DOHH2 (cell line): ENCODE measurements around the gene SYNCRIP.
"Not testable (repeated sequence)": the region's sequence is repeated elsewhere in the genome, so short reads cannot be mapped to it uniquely, and the experiment has no call there.

Experiments
- H3F3A ChIP-seq: fragments of 200-600 bp; sonication (generic), shearing (Covaris generic); 2 replicates; pipeline ENCODE4 v1.6.0; 2016; ENCODE audit warnings: antibody characterized with exemption, mild to moderate bottlenecking; ENCODE audit not compliant: control insufficient read depth, insufficient read depth
- H3K27ac ChIP-seq: fragments of 200-600 bp; sonication (generic); 2 replicates; pipeline ENCODE4 v1.5.1; 2014; ENCODE audit warnings: low read depth, mild to moderate bottlenecking, low read length, moderate library complexity
- H3K27me3 ChIP-seq: fragments of 200-600 bp; sonication (generic); 2 replicates; pipeline ENCODE4 v1.6.1; 2014; ENCODE audit warnings: mild to moderate bottlenecking, low read length, mixed read lengths; ENCODE audit not compliant: control insufficient read depth
- H3K36me3 ChIP-seq: fragments of 200-600 bp; sonication (generic); 2 replicates; pipeline ENCODE4 v1.6.1; 2014; ENCODE audit warnings: mild to moderate bottlenecking, low read length, moderate library complexity, mixed read lengths; ENCODE audit not compliant: control insufficient read depth
- H3K4me1 ChIP-seq: fragments of 200-600 bp; sonication (generic); 2 replicates; pipeline ENCODE4 v1.6.1; 2014; ENCODE audit warnings: mild to moderate bottlenecking, low read length, mixed read lengths; ENCODE audit not compliant: control insufficient read depth
- H3K4me2 ChIP-seq: fragments of 200-600 bp; sonication (generic); 2 replicates; pipeline ENCODE4 v1.6.0; 2014; ENCODE audit warnings: mild to moderate bottlenecking, low read length, moderate library complexity
- H3K4me3 ChIP-seq: fragments of 200-600 bp; sonication (generic); 2 replicates; pipeline ENCODE4 v1.5.1; 2014; ENCODE audit warnings: mild to moderate bottlenecking, low read length, mixed read lengths
- H3K79me2 ChIP-seq: fragments of 200-600 bp; sonication (generic); 2 replicates; pipeline ENCODE4 v1.6.1; 2014; ENCODE audit warnings: mild to moderate bottlenecking, low read length, mixed read lengths; ENCODE audit not compliant: control insufficient read depth
- H3K9me2 ChIP-seq: fragments of 200-600 bp; sonication (generic); replicated peaks from 2 replicates; pipeline ENCODE4 v1.6.1; 2014; ENCODE audit warnings: mild to moderate bottlenecking, low read length, mixed read lengths; ENCODE audit not compliant: control insufficient read depth
- H3K9me3 ChIP-seq: fragments of 200-600 bp; sonication (generic); 2 replicates; pipeline ENCODE4 v1.6.1; 2014; ENCODE audit warnings: antibody characterized with exemption, low read length, mixed read lengths; ENCODE audit not compliant: control insufficient read depth, insufficient read depth
- H4K20me1 ChIP-seq: fragments of 200-600 bp; sonication (generic); 2 replicates; pipeline ENCODE4 v1.6.0; 2014; ENCODE audit warnings: low read depth, mild to moderate bottlenecking, antibody characterized with exemption, low read length, moderate library complexity; ENCODE audit not compliant: control insufficient read depth, insufficient read depth
- EZH2phosphoT487 ChIP-seq: fragments of 200-600 bp; sonication (generic); IDR thresholded peaks from 2 replicates; pipeline ENCODE4 v1.6.1; 2017; ENCODE audit warnings: borderline replicate concordance, mild to moderate bottlenecking, antibody characterized with exemption, low read length, moderate library complexity, mixed read lengths
- TF ChIP-seq, protein P1 (sequence below): fragments of 200-600 bp; sonication (generic); IDR thresholded peaks from one replicate; pipeline ENCODE4 v1.5.1; 2014; ENCODE audit warnings: antibody characterized with exemption, mild to moderate bottlenecking, low read depth, low read length; ENCODE audit not compliant: poor library complexity, severe bottlenecking

SYNCRIP gene

DNA sequence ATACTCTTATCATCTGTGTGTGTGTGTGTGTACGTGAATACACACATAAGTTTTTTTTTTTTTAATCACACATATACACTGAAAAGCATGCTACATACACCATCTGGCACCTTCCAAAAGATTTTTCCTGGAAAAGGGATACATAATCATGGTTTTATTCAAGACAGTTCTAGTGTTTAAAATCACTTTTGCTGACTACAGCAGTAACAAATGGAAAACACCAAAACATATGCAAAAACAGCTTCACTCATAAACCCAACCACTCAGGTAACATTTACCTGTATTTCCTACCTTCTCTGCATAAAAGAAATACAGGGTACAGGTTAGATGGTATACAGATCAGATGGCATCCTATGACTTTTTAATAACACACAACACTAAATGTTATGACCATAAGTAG lies 51.5 kb downstream of the SYNCRIP start:
- H3K4me2 ChIP-seq: no peak overlapping the region
- H3K9me2 ChIP-seq: no peaks in the 10 kb centered on the region
- H3K79me2 ChIP-seq: peaks cover 64% of the 10 kb centered on the region
- no peak overlapping the region for H3K27ac ChIP-seq
- TF ChIP-seq EZH2phosphoT487: no peak
- TF ChIP-seq, protein P1, sequence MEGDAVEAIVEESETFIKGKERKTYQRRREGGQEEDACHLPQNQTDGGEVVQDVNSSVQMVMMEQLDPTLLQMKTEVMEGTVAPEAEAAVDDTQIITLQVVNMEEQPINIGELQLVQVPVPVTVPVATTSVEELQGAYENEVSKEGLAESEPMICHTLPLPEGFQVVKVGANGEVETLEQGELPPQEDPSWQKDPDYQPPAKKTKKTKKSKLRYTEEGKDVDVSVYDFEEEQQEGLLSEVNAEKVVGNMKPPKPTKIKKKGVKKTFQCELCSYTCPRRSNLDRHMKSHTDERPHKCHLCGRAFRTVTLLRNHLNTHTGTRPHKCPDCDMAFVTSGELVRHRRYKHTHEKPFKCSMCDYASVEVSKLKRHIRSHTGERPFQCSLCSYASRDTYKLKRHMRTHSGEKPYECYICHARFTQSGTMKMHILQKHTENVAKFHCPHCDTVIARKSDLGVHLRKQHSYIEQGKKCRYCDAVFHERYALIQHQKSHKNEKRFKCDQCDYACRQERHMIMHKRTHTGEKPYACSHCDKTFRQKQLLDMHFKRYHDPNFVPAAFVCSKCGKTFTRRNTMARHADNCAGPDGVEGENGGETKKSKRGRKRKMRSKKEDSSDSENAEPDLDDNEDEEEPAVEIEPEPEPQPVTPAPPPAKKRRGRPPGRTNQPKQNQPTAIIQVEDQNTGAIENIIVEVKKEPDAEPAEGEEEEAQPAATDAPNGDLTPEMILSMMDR: no peak
- H3K27me3 ChIP-seq: no peaks in the 10 kb centered on the region
- H3K36me3 ChIP-seq: peaks cover 31% of the 10 kb centered on the region
- no peaks in the 10 kb centered on the region for H4K20me1 ChIP-seq
- no peak overlapping the region for H3K4me3 ChIP-seq
- peaks cover 26% of the 10 kb centered on the region for H3K4me1 ChIP-seq
- H3F3A ChIP-seq: peaks cover 17% of the 10 kb centered on the region
- no peaks in the 10 kb centered on the region for H3K9me3 ChIP-seq

DNA sequence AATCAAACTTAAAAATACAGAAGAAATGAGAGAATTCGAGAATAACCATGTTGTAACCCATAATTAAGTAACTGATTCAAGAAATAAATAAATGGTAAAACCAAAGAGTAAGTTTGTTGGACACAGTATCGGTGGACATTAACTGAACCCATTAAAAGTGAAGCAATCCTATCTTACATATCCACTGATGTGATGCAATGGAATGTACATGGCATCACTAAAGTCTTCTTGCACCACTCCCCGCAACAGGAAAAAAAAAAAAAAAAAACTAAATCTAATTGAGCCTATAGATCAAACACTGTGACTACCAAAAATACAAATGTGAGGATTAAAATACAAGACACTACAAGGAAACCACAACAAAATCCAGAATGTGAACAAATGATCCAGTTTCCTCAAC lies 56.9 kb downstream of the SYNCRIP start:
- no peak overlapping the region for H3K4me3 ChIP-seq
- H3K36me3 ChIP-seq: peaks cover 22% of the 10 kb centered on the region
- H3K9me3 ChIP-seq: peaks cover 10% of the 10 kb centered on the region; the same call in 1 of the 2 replicates
- no peaks in the 10 kb centered on the region for H3K27me3 ChIP-seq
- no peak overlapping the region for H3K4me2 ChIP-seq
- no peaks in the 10 kb centered on the region for H3K4me1 ChIP-seq
- peaks cover 94% of the 10 kb centered on the region for H3K79me2 ChIP-seq
- H3K27ac ChIP-seq: no peak overlapping the region
- no peak for TF ChIP-seq EZH2phosphoT487
- TF ChIP-seq, protein P1: no peak
- no peaks in the 10 kb centered on the region for H3K9me2 ChIP-seq
- H4K20me1 ChIP-seq: no peaks in the 10 kb centered on the region
- H3F3A ChIP-seq: no peaks in the 10 kb centered on the region

DNA sequence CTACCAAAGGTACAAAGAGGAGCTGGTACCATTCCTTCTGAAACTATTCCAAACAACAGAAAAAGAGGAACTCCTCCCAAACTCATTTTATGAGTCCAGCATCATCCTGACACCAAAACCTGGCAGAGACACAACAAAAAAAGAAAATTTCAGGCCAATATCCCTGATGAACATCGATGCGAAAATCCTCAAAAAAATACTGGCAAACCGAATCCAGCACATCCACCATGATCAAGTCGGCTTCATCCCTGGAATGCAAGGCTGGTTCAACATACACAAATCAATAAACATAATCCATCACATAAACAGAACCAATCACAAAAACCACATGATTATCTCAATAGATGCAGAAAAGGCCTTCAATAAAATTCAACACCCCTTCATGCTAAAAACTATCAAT lies 59.9 kb downstream of the SYNCRIP start:
- Histone ChIP-seq H3K9me3 (peaks cover 10% of the 10 kb centered on the region; the same call in 1 of the 2 replicates), H3K79me2 (peaks cover 95% of the 10 kb centered on the region), H3K36me3 (peaks cover 14% of the 10 kb centered on the region)
- H3F3A ChIP-seq, H3K4me2 ChIP-seq, H3K27ac ChIP-seq, H3K9me2 ChIP-seq, H3K4me3 ChIP-seq, H3K4me1 ChIP-seq, H4K20me1 ChIP-seq, H3K27me3 ChIP-seq: not testable (repeated sequence)

DNA sequence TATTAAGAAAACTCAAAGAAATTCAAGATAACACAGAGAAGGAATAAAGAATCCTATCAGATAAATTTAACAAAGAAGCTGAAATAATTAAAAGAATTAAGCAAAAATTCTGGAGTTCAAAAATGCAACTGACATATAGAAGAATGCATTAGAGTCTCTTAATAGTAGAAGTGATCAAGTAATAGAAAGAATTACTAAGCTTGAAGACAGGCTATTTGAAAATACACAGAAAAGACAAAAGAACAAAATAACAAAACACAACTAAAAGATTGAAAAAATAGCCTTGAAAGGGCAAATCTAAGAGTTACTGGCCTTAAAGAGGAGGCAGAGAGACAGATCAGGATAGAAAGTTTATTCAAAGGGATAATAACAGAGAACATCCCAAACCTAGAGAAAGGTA lies 61.1 kb downstream of the SYNCRIP start:
- Histone ChIP-seq H3K9me3 (peaks cover 10% of the 10 kb centered on the region; the same call in 1 of the 2 replicates), H3K4me1 (no peaks in the 10 kb centered on the region), H3K4me2 (no peak overlapping the region), H3K36me3 (peaks cover 10% of the 10 kb centered on the region), H3K9me2 (no peaks in the 10 kb centered on the region), H3K27ac (no peak overlapping the region), H4K20me1 (no peaks in the 10 kb centered on the region), H3F3A (no peaks in the 10 kb centered on the region), H3K4me3 (no peak overlapping the region), H3K27me3 (no peaks in the 10 kb centered on the region), H3K79me2 (peaks cover 96% of the 10 kb centered on the region)
- TF ChIP-seq, protein P1: no peak
- TF ChIP-seq EZH2phosphoT487: no peak
